Karpas-422 (cell line): Measurements from ENCODE around the gene NEDD4L. TPM values are rescaled to one million over a fixed set of nuclear protein-coding genes. Genes with fewer than 3 reads are reported as not detected.

Experiments
- DNase-seq: peaks from one replicate; pipeline ENCODE4 v3.0.0-alpha.2; 2015
- H2AFZ ChIP-seq: fragments of 200-600 bp; sonication (generic); 2 replicates; pipeline ENCODE4 v1.6.1; 2014; ENCODE audit warnings: antibody characterized with exemption, low read length, mixed read lengths
- H3K27ac ChIP-seq: fragments of 200-600 bp; sonication (generic); 2 replicates; pipeline ENCODE4 v1.5.1; 2014; ENCODE audit warnings: mild to moderate bottlenecking, low read length, moderate library complexity
- H3K27me3 ChIP-seq: fragments of 200-600 bp; sonication (generic); 2 replicates; pipeline ENCODE4 v1.6.1; 2014; ENCODE audit warnings: low read length, mixed read lengths
- H3K36me3 ChIP-seq: fragments of 200-600 bp; sonication (generic); 2 replicates; pipeline ENCODE4 v1.6.1; 2014; ENCODE audit warnings: low read length, mixed read lengths; ENCODE audit not compliant: insufficient read depth
- H3K4me1 ChIP-seq: fragments of 200-600 bp; sonication (generic); 2 replicates; pipeline ENCODE4 v1.6.1; 2014; ENCODE audit warnings: mild to moderate bottlenecking, low read length, mixed read lengths
- H3K4me2 ChIP-seq: fragments of 200-600 bp; sonication (generic); 2 replicates; pipeline ENCODE4 v1.6.1; 2014; ENCODE audit warnings: low read length, low read depth, mild to moderate bottlenecking; ENCODE audit not compliant: poor library complexity, severe bottlenecking
- H3K4me3 ChIP-seq: fragments of 200-600 bp; sonication (generic); 2 replicates; pipeline ENCODE4 v1.5.1; 2014; ENCODE audit warnings: mild to moderate bottlenecking, antibody characterized with exemption, low read length, mixed read lengths
- H3K79me2 ChIP-seq: fragments of 200-600 bp; sonication (generic); 2 replicates; pipeline ENCODE4 v1.6.1; 2014; ENCODE audit warnings: mild to moderate bottlenecking, low read length, mixed read lengths
- H3K9ac ChIP-seq: fragments of 200-600 bp; sonication (generic); 2 replicates; pipeline ENCODE4 v1.6.0; 2014; ENCODE audit warnings: low read length
- H3K9me2 ChIP-seq: fragments of 200-600 bp; sonication (generic), shearing (Covaris generic); replicated peaks from 2 replicates; pipeline ENCODE4 v1.6.0; 2014; ENCODE audit warnings: mild to moderate bottlenecking, low read length, moderate library complexity; ENCODE audit not compliant: insufficient read depth
- H3K9me3 ChIP-seq: fragments of 300-700, 200-600 bp; sonication (generic); 2 replicates; pipeline ENCODE4 v1.6.1; 2014; ENCODE audit warnings: low read length, mixed read lengths
- H4K20me1 ChIP-seq: fragments of 200-600 bp; sonication (generic); 2 replicates; pipeline ENCODE4 v1.6.1; 2014; ENCODE audit warnings: mild to moderate bottlenecking, antibody characterized with exemption, low read length, low read depth; ENCODE audit not compliant: insufficient read depth
- total RNA-seq: library from RNA; depleted of rRNA; stranded (reverse); fragments of >200 nt; shearing (Covaris generic); gene quantifications from 2 replicates; pipeline ENCODE4 v1.2.3, GENCODE V29; 2014; ENCODE audit warnings: low replicate concordance

Gene NEDD4L
- total RNA-seq, 1 experiment from 2014 or later: 17.1 TPM

DNA sequence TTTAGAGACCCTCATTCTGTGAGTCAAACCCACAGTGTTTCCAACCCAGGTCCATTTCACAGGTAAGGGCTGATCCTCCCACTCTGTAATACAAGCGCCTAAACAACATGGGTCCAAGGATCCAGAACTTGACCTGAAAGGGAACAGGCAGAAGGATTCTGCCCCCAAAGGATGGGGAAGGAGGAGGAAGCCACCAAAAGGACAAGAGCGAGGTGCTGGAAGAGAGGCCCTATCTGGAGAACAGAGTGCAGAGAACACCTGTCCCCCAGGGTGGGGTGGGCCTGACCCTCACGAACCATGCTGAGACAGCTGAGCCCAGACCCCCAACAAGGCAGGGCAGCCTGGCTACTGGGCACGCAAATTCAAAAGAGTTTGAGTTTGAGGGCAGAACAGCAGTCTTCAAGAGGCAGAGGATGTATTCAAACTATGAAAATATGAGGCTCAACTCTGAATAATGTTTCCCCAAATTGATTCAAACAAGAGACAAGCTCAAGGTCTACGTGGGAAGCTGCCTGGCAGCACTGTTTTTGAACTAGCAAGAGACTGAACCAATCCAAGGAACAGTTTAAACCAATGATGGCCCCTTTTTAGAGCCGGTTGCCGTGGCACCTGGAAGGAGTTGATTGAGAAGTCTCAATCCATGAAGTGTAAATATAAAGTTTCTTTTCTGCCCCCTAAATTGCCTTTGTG, 372.1 kb downstream of the NEDD4L start:
- H2AFZ ChIP-seq: no peak overlapping the region
- no peaks in the 10 kb centered on the region for H3K4me1 ChIP-seq
- 0 out of 2 replicates have a peak, but pooled peaks cover 9% of the 10 kb centered on the region for H3K9me2 ChIP-seq
- H3K9me3 ChIP-seq: no peaks in the 10 kb centered on the region
- H3K27ac ChIP-seq: no peak overlapping the region
- H3K27me3 ChIP-seq: no peaks in the 10 kb centered on the region
- H3K9ac ChIP-seq: no peak overlapping the region
- no peak overlapping the region for H3K4me2 ChIP-seq
- H3K79me2 ChIP-seq: no peaks in the 10 kb centered on the region
- H3K36me3 ChIP-seq: no peaks in the 10 kb centered on the region
- no peak for DNase-seq
- no peaks in the 10 kb centered on the region for H4K20me1 ChIP-seq
- H3K4me3 ChIP-seq: no peak overlapping the region

DNA sequence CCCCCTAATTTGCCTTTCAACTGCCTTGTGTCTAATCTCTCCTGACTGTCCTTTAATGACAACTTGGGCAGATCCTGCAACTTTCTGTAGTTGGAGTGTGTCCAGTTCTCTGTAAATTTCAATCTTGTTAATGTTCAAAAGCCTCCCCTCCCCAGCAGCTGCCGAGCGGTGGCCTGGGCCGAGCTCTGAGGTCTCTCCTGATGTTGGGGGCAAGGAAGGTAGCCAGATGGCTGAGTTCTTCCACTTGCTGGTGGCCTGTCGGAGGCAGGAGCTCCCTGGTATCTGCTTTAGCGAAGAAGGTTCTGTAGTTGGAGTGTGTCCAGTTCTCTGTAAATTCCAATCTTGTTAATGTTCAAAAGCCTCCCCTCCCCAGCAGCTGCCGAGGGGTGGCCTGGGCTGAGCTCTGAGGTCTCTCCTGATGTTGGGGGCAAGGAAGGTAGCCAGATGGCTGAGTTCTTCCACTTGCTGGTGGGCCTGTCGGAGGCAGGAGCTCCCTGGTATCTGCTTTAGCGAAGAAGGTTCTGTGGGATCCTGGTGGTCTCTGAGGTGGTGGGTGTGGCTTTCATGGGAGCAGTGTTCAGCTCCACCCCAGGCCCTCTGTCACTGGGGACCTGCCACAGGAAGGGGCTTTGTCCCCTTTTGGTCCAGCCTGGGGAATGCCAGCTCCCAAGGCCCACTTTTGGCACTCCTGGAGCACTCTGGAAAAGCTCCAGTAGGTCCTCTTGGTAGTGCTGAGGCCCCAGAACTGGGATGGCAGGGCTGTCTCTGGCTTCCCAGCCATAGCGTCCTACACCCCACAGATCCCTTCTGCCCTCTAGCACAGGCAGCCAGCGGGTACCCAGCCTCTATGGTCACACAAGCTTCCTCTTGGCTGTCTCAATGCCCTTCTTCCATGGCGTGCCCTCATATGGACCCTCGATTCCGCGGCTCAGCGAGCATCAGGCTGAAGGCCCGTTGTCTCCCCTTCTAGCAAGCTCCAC, 373.0 kb downstream of the NEDD4L start:
- Histone ChIP-seq H3K27me3 (no peaks in the 10 kb centered on the region), H4K20me1 (no peaks in the 10 kb centered on the region), H3K4me2 (no peak overlapping the region), H3K79me2 (no peaks in the 10 kb centered on the region), H3K27ac (no peak overlapping the region), H3K9me2 (0 out of 2 replicates have a peak, but pooled peaks cover 9% of the 10 kb centered on the region), H3K4me1 (no peaks in the 10 kb centered on the region), H2AFZ (no peak overlapping the region), H3K36me3 (no peaks in the 10 kb centered on the region), H3K9me3 (no peaks in the 10 kb centered on the region), H3K9ac (no peak overlapping the region), H3K4me3 (no peak overlapping the region)
- no peak for DNase-seq

DNA sequence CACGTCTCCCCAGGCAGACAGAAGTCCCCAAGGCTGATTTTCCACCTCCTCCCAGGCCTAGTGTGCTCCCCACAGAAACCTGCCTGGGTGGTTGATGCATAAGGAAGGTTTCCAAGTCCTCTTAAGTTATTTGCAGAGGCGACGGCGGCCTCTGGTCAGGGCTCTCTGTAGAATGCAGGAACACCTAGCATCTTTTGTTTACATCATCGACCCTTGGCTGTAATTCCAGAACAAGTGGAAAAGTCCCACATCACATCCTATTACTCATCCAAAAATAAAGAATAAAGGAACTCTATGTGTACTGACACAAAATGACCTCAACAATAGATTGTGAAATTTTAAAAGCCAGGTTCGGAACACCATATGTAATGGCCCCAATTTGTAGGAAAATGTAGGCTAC, 373.7 kb downstream of the NEDD4L start:
- no peak overlapping the region for H3K27ac ChIP-seq
- no peaks in the 10 kb centered on the region for H3K9me3 ChIP-seq
- no peak overlapping the region for H2AFZ ChIP-seq
- no peaks in the 10 kb centered on the region for H3K36me3 ChIP-seq
- H3K4me3 ChIP-seq: no peak overlapping the region
- no peaks in the 10 kb centered on the region for H4K20me1 ChIP-seq
- no peaks in the 10 kb centered on the region for H3K4me1 ChIP-seq
- no peak overlapping the region for H3K9ac ChIP-seq
- DNase-seq: no peak
- no peaks in the 10 kb centered on the region for H3K79me2 ChIP-seq
- H3K9me2 ChIP-seq: 0 out of 2 replicates have a peak, but pooled peaks cover 9% of the 10 kb centered on the region
- no peaks in the 10 kb centered on the region for H3K27me3 ChIP-seq
- H3K4me2 ChIP-seq: no peak overlapping the region

DNA sequence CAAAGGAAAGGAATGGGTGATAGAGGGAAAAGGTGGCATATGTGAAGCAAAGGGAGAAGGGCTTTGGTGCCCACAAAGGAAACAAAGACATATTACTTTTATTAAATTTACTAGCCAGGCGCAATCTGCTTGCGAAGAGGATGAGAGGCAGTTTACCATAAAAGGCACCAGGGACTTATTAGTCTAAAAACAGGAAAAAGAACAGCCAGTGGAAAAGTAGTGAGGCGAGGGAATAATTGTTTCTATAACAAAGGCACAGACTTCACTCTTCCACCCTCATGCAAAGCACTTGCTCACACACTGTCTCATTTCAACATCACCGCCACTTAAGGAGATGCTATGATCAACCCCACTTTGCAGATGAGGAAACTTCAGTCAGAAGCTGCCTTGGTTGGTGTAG, 374.3 kb downstream of the NEDD4L start:
- no peak for DNase-seq
- no peaks in the 10 kb centered on the region for H3K79me2 ChIP-seq
- no peaks in the 10 kb centered on the region for H3K27me3 ChIP-seq
- H3K27ac ChIP-seq: no peak overlapping the region
- no peak overlapping the region for H3K4me2 ChIP-seq
- no peaks in the 10 kb centered on the region for H3K36me3 ChIP-seq
- 0 out of 2 replicates have a peak, but pooled peaks cover 9% of the 10 kb centered on the region for H3K9me2 ChIP-seq
- H2AFZ ChIP-seq: no peak overlapping the region
- no peaks in the 10 kb centered on the region for H3K4me1 ChIP-seq
- no peak overlapping the region for H3K9ac ChIP-seq
- H3K4me3 ChIP-seq: no peak overlapping the region
- H3K9me3 ChIP-seq: no peaks in the 10 kb centered on the region
- no peaks in the 10 kb centered on the region for H4K20me1 ChIP-seq

DNA sequence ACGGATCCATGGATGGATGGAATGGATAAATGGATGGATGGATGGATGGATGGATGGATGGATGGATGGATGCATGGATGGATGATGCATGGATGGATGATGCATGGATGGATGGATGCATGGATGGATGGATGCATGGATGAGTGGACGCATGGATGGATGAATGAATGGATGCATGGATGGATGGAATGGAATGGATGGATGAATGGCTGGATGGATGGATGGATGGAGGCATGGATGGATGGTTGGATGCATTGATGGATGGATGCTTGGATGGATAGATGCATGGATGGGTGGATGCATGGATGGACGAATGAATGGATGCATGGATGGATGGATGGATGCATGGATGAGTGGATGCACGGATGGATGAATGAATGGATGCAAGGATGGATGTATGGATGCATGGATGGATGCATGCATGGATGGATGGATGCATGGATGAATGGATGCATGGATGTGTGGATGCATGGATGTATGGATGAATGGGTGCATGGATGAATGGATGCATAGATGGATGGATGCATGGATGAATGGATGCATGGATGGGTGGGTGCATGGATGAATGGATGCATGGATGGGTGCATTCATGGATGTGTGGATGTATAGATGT, 375.7 kb downstream of the NEDD4L start:
- Histone ChIP-seq H3K9ac (no peak overlapping the region), H3K27me3 (no peaks in the 10 kb centered on the region)

DNA sequence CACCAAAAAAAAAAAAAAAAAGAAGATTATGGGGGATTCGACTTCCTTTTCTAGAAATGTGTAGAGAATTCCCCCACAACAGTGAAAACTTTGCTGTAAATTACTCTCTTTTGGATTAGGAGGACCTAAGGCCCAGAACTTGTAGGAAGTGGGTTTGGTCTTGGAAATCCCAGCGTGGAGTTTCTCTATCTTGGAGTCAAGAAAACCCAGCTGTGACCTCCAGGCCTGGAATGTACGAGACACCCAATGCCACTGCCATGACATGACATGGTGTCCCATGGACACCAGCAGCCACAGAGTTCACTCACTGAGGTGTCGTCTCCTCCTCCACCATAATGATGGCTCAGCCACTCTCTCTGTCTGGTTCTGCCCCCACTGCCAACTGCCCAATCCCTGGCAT, 382.6 kb downstream of the NEDD4L start:
- H3K27me3 ChIP-seq: no peaks in the 10 kb centered on the region

More for the DNA sequence above, 375.7 kb downstream of the NEDD4L start:
- Histone ChIP-seq H3K27ac (no peak overlapping the region), H3K79me2 (no peaks in the 10 kb centered on the region), H4K20me1 (no peaks in the 10 kb centered on the region), H3K4me3 (no peak overlapping the region), H3K36me3 (no peaks in the 10 kb centered on the region), H3K4me1 (no peaks in the 10 kb centered on the region), H3K9me2 (0 out of 2 replicates have a peak, but pooled peaks cover 9% of the 10 kb centered on the region), H3K4me2 (no peak overlapping the region), H3K9me3 (no peaks in the 10 kb centered on the region), H2AFZ (no peak overlapping the region)
- no peak for DNase-seq

DNA sequence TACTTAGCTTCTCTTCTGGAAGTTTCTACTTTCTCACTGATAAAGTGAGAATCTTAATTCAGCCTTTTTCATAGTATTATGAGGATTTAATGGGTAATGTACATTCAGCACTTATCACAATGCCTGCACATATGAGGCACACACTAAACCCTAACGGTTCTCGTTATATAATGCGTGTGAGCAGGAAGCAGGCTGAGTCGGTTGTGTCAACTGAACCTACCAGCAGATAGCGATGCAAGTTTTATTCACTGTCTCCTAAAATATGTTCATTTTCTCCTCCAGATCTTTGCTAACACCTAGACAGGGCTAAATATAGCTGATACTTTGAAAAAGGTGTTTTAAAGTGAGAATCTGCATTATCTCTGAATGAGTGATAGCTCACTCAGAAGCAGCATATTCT, 383.3 kb downstream of the NEDD4L start:
- Histone ChIP-seq H3K27ac (no peak overlapping the region), H3K9me2 (no peaks in the 10 kb centered on the region), H3K79me2 (no peaks in the 10 kb centered on the region), H3K4me1 (no peaks in the 10 kb centered on the region), H2AFZ (no peak overlapping the region), H3K4me3 (no peak overlapping the region), H3K4me2 (no peak overlapping the region), H3K9me3 (no peaks in the 10 kb centered on the region), H3K36me3 (no peaks in the 10 kb centered on the region), H4K20me1 (no peaks in the 10 kb centered on the region), H3K27me3 (no peaks in the 10 kb centered on the region), H3K9ac (no peak overlapping the region)
- no peak for DNase-seq

More for the DNA sequence above, 382.6 kb downstream of the NEDD4L start:
- Histone ChIP-seq H3K9ac (no peak overlapping the region), H3K9me2 (no peaks in the 10 kb centered on the region), H4K20me1 (no peaks in the 10 kb centered on the region), H3K9me3 (no peaks in the 10 kb centered on the region), H2AFZ (no peak overlapping the region), H3K79me2 (no peaks in the 10 kb centered on the region), H3K27ac (no peak overlapping the region), H3K36me3 (no peaks in the 10 kb centered on the region), H3K4me2 (no peak overlapping the region), H3K4me3 (no peak overlapping the region), H3K4me1 (no peaks in the 10 kb centered on the region)
- no peak for DNase-seq

DNA sequence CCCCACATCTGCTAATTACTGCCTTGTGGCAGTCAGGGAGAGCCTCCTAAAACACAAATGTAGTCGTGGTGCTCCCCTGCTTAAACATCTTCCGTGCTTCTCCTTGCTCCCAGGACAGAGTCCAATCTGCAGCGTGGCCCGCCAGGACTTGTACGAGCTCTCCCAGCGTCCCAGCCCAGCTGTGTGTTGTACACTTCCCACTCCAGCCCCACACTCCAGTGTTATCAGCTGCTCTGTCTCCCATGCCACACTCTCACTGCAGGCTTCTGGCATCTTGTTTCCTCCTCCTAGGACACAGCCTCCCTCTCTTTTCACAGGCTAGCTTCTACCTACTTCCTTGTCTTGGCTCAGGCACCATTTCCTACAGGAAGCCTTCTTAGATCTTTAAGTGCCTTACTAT, 385.4 kb downstream of the NEDD4L start:
- Histone ChIP-seq H3K27ac (no peak overlapping the region), H3K4me3 (no peak overlapping the region), H3K36me3 (no peaks in the 10 kb centered on the region), H3K4me1 (no peaks in the 10 kb centered on the region), H3K79me2 (no peaks in the 10 kb centered on the region), H3K9me3 (no peaks in the 10 kb centered on the region), H3K27me3 (no peaks in the 10 kb centered on the region), H3K9me2 (no peaks in the 10 kb centered on the region), H3K9ac (no peak overlapping the region), H2AFZ (no peak overlapping the region), H3K4me2 (no peak overlapping the region), H4K20me1 (no peaks in the 10 kb centered on the region)
- no peak for DNase-seq
